ENCODE results near the gene LRMDA.

DNA sequence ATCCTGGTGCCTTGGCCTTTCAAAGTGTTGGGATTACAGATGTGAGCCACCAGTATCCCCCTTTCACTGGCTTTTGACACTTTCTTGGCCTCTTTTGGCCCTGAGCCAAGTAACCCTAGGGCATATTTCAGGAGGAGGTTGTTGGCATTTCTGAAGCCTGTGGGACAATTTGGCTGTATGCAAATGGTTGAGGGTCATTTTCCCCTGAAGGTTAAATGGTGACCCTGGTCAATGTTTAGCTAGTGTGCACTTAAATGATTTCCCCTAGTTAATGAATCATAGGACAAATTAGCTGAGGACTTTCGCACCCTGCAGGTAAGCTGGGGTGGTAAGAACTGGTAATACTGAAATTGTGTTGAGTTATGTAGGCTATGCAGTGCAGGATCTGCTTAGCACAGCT, 660.5 kb downstream of the LRMDA start:
- TF ChIP-seq, protein P1, sequence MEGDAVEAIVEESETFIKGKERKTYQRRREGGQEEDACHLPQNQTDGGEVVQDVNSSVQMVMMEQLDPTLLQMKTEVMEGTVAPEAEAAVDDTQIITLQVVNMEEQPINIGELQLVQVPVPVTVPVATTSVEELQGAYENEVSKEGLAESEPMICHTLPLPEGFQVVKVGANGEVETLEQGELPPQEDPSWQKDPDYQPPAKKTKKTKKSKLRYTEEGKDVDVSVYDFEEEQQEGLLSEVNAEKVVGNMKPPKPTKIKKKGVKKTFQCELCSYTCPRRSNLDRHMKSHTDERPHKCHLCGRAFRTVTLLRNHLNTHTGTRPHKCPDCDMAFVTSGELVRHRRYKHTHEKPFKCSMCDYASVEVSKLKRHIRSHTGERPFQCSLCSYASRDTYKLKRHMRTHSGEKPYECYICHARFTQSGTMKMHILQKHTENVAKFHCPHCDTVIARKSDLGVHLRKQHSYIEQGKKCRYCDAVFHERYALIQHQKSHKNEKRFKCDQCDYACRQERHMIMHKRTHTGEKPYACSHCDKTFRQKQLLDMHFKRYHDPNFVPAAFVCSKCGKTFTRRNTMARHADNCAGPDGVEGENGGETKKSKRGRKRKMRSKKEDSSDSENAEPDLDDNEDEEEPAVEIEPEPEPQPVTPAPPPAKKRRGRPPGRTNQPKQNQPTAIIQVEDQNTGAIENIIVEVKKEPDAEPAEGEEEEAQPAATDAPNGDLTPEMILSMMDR (IDR thresholded peaks at IDR 0.05): no peak
- TF ChIP-seq POLR2AphosphoS5 (IDR thresholded peaks at IDR 0.05) (no peak), POLR2A (IDR thresholded peaks at IDR 0.05) (no peak)
